ENCODE data around the gene SRP72. TPM values are rescaled to one million over a fixed set of nuclear protein-coding genes. Genes with fewer than 3 reads are reported as not detected.

SRP72 gene
- total RNA-seq, 1 donor: 72.0 TPM

- Histone ChIP-seq H2AFZ (ENCODE audit: low read length) (no peak overlapping the region), H3K4me2 (ENCODE audit: insufficient read depth, low read length) (no peak overlapping the region)
- TF ChIP-seq, protein P1, sequence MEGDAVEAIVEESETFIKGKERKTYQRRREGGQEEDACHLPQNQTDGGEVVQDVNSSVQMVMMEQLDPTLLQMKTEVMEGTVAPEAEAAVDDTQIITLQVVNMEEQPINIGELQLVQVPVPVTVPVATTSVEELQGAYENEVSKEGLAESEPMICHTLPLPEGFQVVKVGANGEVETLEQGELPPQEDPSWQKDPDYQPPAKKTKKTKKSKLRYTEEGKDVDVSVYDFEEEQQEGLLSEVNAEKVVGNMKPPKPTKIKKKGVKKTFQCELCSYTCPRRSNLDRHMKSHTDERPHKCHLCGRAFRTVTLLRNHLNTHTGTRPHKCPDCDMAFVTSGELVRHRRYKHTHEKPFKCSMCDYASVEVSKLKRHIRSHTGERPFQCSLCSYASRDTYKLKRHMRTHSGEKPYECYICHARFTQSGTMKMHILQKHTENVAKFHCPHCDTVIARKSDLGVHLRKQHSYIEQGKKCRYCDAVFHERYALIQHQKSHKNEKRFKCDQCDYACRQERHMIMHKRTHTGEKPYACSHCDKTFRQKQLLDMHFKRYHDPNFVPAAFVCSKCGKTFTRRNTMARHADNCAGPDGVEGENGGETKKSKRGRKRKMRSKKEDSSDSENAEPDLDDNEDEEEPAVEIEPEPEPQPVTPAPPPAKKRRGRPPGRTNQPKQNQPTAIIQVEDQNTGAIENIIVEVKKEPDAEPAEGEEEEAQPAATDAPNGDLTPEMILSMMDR (IDR thresholded peaks at IDR 0.05; ENCODE audit: extremely low read depth, low read depth, low read length): no peak
Observed at GRCh38 chr4:56425518-56425917, 41.9 kb upstream of the SRP72 start.

DNA sequence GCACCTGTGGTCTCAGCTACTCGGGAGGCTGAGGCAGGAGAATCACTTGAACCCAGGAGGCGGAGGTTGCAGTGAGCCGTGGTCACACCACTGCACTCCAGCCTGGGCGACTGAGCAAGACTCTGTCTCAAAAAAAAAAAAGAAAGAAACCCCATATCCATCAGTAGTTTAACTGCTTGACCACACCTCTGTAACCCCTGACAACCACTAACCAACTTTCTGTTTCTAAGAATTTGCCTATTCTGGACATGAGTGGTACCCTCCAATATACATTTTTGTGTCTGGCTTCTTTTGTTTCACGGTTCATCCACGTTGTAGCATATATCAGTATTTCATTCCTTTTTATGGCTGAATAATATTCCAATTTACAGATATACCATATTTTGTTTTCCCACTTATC lies 41.1 kb upstream of the SRP72 start:
- DNase-seq (ENCODE audit: insufficient read length, low spot score, missing footprints): no peak
- Histone ChIP-seq H3K27ac (ENCODE audit: low read depth, low read length) (no peak overlapping the region), H3K4me2 (ENCODE audit: insufficient read depth, low read length) (no peak overlapping the region), H3K9me3 (ENCODE audit: low read depth, low read length) (no peaks in the 10 kb centered on the region), H3K79me2 (ENCODE audit: insufficient read depth, low read length) (peaks cover 64% of the 10 kb centered on the region), H2AFZ (ENCODE audit: low read length) (no peak overlapping the region), H4K20me1 (ENCODE audit: insufficient read depth, low read length) (no peaks in the 10 kb centered on the region), H3K27me3 (ENCODE audit: insufficient read depth, low read length) (no peaks in the 10 kb centered on the region), H3K4me1 (ENCODE audit: insufficient read depth, low read length) (no peaks in the 10 kb centered on the region), H3K36me3 (ENCODE audit: insufficient read depth, low read length) (no peaks in the 10 kb centered on the region), H3K4me3 (ENCODE audit: insufficient read depth, low read length) (no peak overlapping the region)
- TF ChIP-seq, protein P1 (IDR thresholded peaks at IDR 0.05; ENCODE audit: extremely low read depth, low read depth, low read length): no peak

More at GRCh38 chr4:56425518-56425917, 41.9 kb upstream of the SRP72 start:
- no peaks in the 10 kb centered on the region for H3K9me3 ChIP-seq (ENCODE audit: low read depth, low read length)
- H4K20me1 ChIP-seq (ENCODE audit: insufficient read depth, low read length): no peaks in the 10 kb centered on the region
- peaks cover 63% of the 10 kb centered on the region for H3K79me2 ChIP-seq (ENCODE audit: insufficient read depth, low read length)
- no peak overlapping the region for H3K27ac ChIP-seq (ENCODE audit: low read depth, low read length)
- H3K4me1 ChIP-seq (ENCODE audit: insufficient read depth, low read length): no peaks in the 10 kb centered on the region
- no peaks in the 10 kb centered on the region for H3K27me3 ChIP-seq (ENCODE audit: insufficient read depth, low read length)
- DNase-seq (ENCODE audit: insufficient read length, low spot score, missing footprints): no peak
- H3K4me3 ChIP-seq (ENCODE audit: insufficient read depth, low read length): no peak overlapping the region
- no peaks in the 10 kb centered on the region for H3K36me3 ChIP-seq (ENCODE audit: insufficient read depth, low read length)

DNA sequence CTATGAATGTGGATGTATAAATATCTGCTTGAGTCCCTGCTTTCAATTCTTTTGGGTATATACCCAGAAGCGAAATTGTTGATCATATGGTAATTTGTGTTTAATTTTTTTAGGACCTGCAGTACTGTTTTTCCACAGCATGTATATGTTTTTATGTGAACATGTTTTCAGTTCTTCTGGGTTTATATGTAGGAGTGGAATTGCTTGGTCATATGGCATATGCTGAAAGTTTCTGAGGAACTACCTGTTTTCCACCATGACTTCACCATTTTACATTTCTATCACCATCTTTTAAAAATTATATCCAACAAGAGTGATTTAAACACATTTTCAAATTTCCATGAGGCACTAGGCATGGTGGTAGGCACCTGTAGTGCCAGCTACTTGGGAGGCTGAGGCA lies 40.2 kb upstream of the SRP72 start:
- Histone ChIP-seq H4K20me1 (ENCODE audit: insufficient read depth, low read length) (no peaks in the 10 kb centered on the region), H3K4me1 (ENCODE audit: insufficient read depth, low read length) (no peaks in the 10 kb centered on the region), H3K27me3 (ENCODE audit: insufficient read depth, low read length) (no peaks in the 10 kb centered on the region), H3K27ac (ENCODE audit: low read depth, low read length) (no peak overlapping the region), H2AFZ (ENCODE audit: low read length) (no peak overlapping the region), H3K9me3 (ENCODE audit: low read depth, low read length) (no peaks in the 10 kb centered on the region), H3K79me2 (ENCODE audit: insufficient read depth, low read length) (peaks cover 69% of the 10 kb centered on the region), H3K4me3 (ENCODE audit: insufficient read depth, low read length) (no peak overlapping the region), H3K4me2 (ENCODE audit: insufficient read depth, low read length) (no peak overlapping the region), H3K36me3 (ENCODE audit: insufficient read depth, low read length) (no peaks in the 10 kb centered on the region)
- TF ChIP-seq, protein P1 (IDR thresholded peaks at IDR 0.05; ENCODE audit: extremely low read depth, low read depth, low read length): no peak
- DNase-seq (ENCODE audit: insufficient read length, low spot score, missing footprints): no peak

DNA sequence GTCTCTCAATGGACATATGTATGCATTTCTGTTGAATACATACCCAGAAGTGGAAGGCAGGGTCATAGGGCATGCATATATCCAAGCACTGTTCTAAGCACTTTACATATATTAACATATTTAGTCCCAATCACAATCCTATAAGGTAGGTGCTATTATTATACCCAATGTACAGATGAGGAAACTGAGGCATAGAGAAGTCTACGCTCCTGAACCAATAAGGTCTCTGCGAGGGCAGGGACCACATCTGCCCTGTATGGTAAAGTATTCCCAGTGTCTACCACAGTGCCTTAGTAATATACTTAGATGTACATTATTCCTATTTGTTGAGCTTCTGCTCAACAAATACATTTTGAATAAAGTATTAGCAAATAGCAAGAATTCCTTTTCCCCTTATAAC lies 37.2 kb upstream of the SRP72 start:
- TF ChIP-seq, protein P1 (IDR thresholded peaks at IDR 0.05; ENCODE audit: extremely low read depth, low read depth, low read length): no peak
- Histone ChIP-seq H2AFZ (ENCODE audit: low read length) (no peak overlapping the region), H3K36me3 (ENCODE audit: insufficient read depth, low read length) (no peaks in the 10 kb centered on the region), H3K27ac (ENCODE audit: low read depth, low read length) (no peak overlapping the region), H3K4me2 (ENCODE audit: insufficient read depth, low read length) (no peak overlapping the region), H3K4me1 (ENCODE audit: insufficient read depth, low read length) (peaks cover 6% of the 10 kb centered on the region), H3K4me3 (ENCODE audit: insufficient read depth, low read length) (no peak overlapping the region), H3K27me3 (ENCODE audit: insufficient read depth, low read length) (no peaks in the 10 kb centered on the region), H3K9me3 (ENCODE audit: low read depth, low read length) (no peaks in the 10 kb centered on the region), H4K20me1 (ENCODE audit: insufficient read depth, low read length) (no peaks in the 10 kb centered on the region), H3K79me2 (ENCODE audit: insufficient read depth, low read length) (peaks cover 78% of the 10 kb centered on the region)
- no peak for DNase-seq (ENCODE audit: insufficient read length, low spot score, missing footprints)
